HepG2 (cell line): ENCODE measurements around the gene MRPL28. TPM values are rescaled to one million over a fixed set of nuclear protein-coding genes. Genes with fewer than 3 reads are reported as not detected.

ENCODE experiments used
- AKAP8 ChIP-seq: sonication (generic); formaldehyde crosslinking; IDR thresholded peaks from 2 replicates; pipeline ENCODE4 v1.5.1; 2020; ENCODE audit warnings: mild to moderate bottlenecking, missing genetic modification reagents
- CBFB ChIP-seq: sonication (generic); formaldehyde crosslinking; IDR thresholded peaks from 2 replicates; pipeline ENCODE4 v1.4.0; 2020; ENCODE audit warnings: missing genetic modification reagents
- CCDC6 ChIP-seq: sonication (generic); formaldehyde crosslinking; IDR thresholded peaks from 2 replicates; pipeline ENCODE4 v1.8.1; 2022; ENCODE audit warnings: mild to moderate bottlenecking, missing genetic modification reagents, moderate library complexity
- CEBPG ChIP-seq: IDR thresholded peaks from 2 replicates; pipeline ENCODE4 v1.6.1; 2016
- HIVEP1 ChIP-seq: sonication (generic); formaldehyde crosslinking; IDR thresholded peaks from 2 replicates; pipeline ENCODE4 v1.4.0; 2020; ENCODE audit warnings: mild to moderate bottlenecking, missing genetic modification reagents
- KLF16 ChIP-seq, 2 experiments: sonication (generic) in 1 of 2; formaldehyde crosslinking in 1 of 2; IDR thresholded peaks; 2 replicates each; pipeline versions ENCODE4 v1.6.1 to v1.8.0; 2016 to 2023; ENCODE audit warnings: missing genetic modification reagents in 2 of 2, missing compliant biosample characterization in 1 of 2
- MYC ChIP-seq: sonication (generic); formaldehyde crosslinking; IDR thresholded peaks from 2 replicates; pipeline ENCODE4 v1.9.0; 2021; ENCODE audit warnings: missing genetic modification reagents, borderline replicate concordance
- SP1 ChIP-seq, 2 experiments: fragments of 450-650 bp in 1 of 2; sonication (generic) in 1 of 2; formaldehyde crosslinking in 1 of 2; IDR thresholded peaks; 2 replicates each; pipeline versions ENCODE4 v1.4.0 to v1.6.1; 2016 to 2020; ENCODE audit warnings: missing genetic modification reagents in 1 of 2
- THAP11 ChIP-seq: IDR thresholded peaks from 2 replicates; pipeline ENCODE4 v1.6.1; 2016; ENCODE audit warnings: missing biosample characterization, missing genetic modification reagents
- ZNF234 ChIP-seq: sonication (generic); formaldehyde crosslinking; conservative IDR thresholded peaks from 2 replicates; pipeline ENCODE4 v1.5.1; 2020; ENCODE audit warnings: mild to moderate bottlenecking, missing genetic modification reagents
- ZNF788 ChIP-seq: sonication (generic); formaldehyde crosslinking; IDR thresholded peaks from 2 replicates; pipeline ENCODE4 v1.5.0; 2020; ENCODE audit warnings: mild to moderate bottlenecking, missing genetic modification reagents, borderline replicate concordance
- ZNF878 ChIP-seq: sonication (generic); formaldehyde crosslinking; IDR thresholded peaks from 2 replicates; pipeline ENCODE4 v1.8.1; 2023; ENCODE audit warnings: mild to moderate bottlenecking, missing genetic modification reagents, moderate library complexity
- polyA plus RNA-seq, 8 experiments: library from polyadenylated mRNA; depleted of rRNA in 3 of 8; stranded (reverse) in 7 of 8; unstranded in 1 of 8; fragments of >200 nt; fragmentation: Illumina TruSeq in 4 of 8; extraction: Trizol in 4 of 8; gene quantifications; 2 replicates each; pipeline versions ENCODE4 v1.2.1 to v1.2.3, GENCODE V29; 2011 to 2016; ENCODE audit warnings: low read depth in 4 of 8, missing spikeins in 1 of 8, mixed read lengths in 1 of 8; ENCODE audit not compliant: insufficient read depth in 1 of 8
- total RNA-seq, 5 experiments: library from RNA; depleted of rRNA; stranded (reverse); fragments of >200 nt; fragmentation: Illumina TruSeq; extraction: Trizol; gene quantifications; 2 replicates each; pipeline ENCODE4 v1.2.3, GENCODE V29; 2016; ENCODE audit warnings: low read depth in 1 of 5
- TF ChIP-seq, protein P1 (sequence below): sonication (generic); formaldehyde crosslinking; IDR thresholded peaks from 2 replicates; pipeline ENCODE4 v1.4.0; 2020; ENCODE audit warnings: mild to moderate bottlenecking, missing genetic modification reagents, borderline replicate concordance
- TF ChIP-seq, protein P2 (sequence below), 2 experiments: sonication (generic) in 1 of 2; formaldehyde crosslinking in 1 of 2; IDR thresholded peaks; 2 replicates each; pipeline versions ENCODE4 v1.5.1 to v1.6.1; 2011 to 2020; ENCODE audit warnings: borderline replicate concordance in 1 of 2, low read depth in 1 of 2, low read length in 1 of 2, mild to moderate bottlenecking in 1 of 2, missing genetic modification reagents in 1 of 2, moderate library complexity in 1 of 2
- TF ChIP-seq, protein P3 (sequence below): sonication (generic); formaldehyde crosslinking; IDR thresholded peaks from 2 replicates; pipeline ENCODE4 v1.8.0; 2022; ENCODE audit warnings: mild to moderate bottlenecking, missing genetic modification reagents, moderate library complexity
- TF ChIP-seq, protein P4 (sequence below): sonication (generic); formaldehyde crosslinking; IDR thresholded peaks from 2 replicates; pipeline ENCODE4 v1.5.0; 2020; ENCODE audit warnings: missing genetic modification reagents, mild to moderate bottlenecking, borderline replicate concordance
- TF ChIP-seq, protein P5 (sequence below): sonication (generic); formaldehyde crosslinking; IDR thresholded peaks from 2 replicates; pipeline ENCODE4 v1.8.1; 2023; ENCODE audit warnings: mild to moderate bottlenecking, missing genetic modification reagents

The MRPL28 gene
- total and polyA plus RNA-seq, 2 of the 13 experiments (the other 11 are each of a cell fraction or from before 2014, with no cell fraction given), result 114 to 135 TPM

DNA sequence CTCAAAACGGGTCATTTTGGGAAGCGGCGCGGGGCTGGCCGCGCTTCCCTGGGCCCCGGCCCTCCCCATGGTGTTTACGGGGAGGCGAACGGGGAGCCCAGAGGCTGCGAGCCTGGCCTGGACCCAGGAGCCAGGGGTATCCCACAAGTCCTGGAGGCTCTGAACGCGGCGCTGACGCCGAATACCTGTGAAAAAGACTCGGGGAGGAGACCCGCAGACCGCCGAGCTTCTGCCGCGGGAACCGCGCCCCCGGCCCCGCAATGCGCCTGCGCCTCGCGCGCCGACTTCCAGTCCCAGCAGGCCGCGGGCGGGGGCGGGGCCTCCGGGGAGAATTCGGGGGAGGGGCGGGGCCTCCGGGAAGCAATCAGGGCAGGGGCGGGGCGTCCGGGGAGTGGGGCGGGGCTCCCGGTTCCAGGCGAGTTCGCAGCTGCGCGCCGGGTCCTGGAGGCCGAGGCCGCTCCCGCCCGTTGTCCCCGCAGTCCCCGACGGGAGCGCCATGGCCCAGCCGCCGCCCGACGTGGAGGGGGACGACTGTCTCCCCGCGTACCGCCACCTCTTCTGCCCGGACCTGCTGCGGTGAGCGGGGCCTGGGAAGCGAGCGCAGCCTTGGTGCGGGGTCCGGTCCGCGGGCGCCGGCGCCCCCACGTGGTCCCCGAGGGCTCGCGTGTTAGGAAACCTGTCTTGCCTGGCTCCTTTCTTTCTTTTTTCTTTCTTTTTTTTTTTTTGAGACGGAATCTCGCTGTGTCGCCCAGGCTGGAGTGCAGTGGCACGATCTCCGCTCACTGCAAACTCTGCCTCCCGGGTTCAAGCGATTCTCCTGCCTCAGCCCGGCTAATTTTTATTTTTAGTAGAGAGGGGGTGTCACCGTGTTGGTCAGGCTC is 31.4 kb upstream of the MRPL28 start, which contains the start of gene DECR2 (continued):
- TF ChIP-seq, protein P1, sequence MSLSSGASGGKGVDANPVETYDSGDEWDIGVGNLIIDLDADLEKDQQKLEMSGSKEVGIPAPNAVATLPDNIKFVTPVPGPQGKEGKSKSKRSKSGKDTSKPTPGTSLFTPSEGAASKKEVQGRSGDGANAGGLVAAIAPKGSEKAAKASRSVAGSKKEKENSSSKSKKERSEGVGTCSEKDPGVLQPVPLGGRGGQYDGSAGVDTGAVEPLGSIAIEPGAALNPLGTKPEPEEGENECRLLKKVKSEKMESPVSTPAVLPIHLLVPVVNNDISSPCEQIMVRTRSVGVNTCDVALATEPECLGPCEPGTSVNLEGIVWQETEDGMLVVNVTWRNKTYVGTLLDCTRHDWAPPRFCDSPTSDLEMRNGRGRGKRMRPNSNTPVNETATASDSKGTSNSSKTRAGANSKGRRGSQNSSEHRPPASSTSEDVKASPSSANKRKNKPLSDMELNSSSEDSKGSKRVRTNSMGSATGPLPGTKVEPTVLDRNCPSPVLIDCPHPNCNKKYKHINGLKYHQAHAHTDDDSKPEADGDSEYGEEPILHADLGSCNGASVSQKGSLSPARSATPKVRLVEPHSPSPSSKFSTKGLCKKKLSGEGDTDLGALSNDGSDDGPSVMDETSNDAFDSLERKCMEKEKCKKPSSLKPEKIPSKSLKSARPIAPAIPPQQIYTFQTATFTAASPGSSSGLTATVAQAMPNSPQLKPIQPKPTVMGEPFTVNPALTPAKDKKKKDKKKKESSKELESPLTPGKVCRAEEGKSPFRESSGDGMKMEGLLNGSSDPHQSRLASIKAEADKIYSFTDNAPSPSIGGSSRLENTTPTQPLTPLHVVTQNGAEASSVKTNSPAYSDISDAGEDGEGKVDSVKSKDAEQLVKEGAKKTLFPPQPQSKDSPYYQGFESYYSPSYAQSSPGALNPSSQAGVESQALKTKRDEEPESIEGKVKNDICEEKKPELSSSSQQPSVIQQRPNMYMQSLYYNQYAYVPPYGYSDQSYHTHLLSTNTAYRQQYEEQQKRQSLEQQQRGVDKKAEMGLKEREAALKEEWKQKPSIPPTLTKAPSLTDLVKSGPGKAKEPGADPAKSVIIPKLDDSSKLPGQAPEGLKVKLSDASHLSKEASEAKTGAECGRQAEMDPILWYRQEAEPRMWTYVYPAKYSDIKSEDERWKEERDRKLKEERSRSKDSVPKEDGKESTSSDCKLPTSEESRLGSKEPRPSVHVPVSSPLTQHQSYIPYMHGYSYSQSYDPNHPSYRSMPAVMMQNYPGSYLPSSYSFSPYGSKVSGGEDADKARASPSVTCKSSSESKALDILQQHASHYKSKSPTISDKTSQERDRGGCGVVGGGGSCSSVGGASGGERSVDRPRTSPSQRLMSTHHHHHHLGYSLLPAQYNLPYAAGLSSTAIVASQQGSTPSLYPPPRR (CRISPR knock-in tag), result no peak
- TF ChIP-seq CCDC6 (CRISPR knock-in tag), result peak; percentile 36; the same call in 1 of the 2 replicates
- peak; percentile 82; the same call in 1 of the 2 replicates for TF ChIP-seq CBFB (CRISPR knock-in tag)
- TF ChIP-seq THAP11 (CRISPR knock-in tag), result peak; percentile 67
- TF ChIP-seq SP1 (IDR thresholded peaks at IDR 0.05), result no peak
- peak; percentile 70 for TF ChIP-seq SP1 (CRISPR knock-in tag; IDR thresholded peaks at IDR 0.05)
- no peak for TF ChIP-seq ZNF234 (CRISPR knock-in tag)
- TF ChIP-seq MYC, result peak; percentile 87
- peak; percentile 53; the same call in 1 of the 2 replicates for TF ChIP-seq HIVEP1
- peak; percentile 80 for TF ChIP-seq AKAP8 (CRISPR knock-in tag)
- TF ChIP-seq ZNF788 (CRISPR knock-in tag), result no peak; the same call in 1 of the 2 replicates
- TF ChIP-seq, protein P2, sequence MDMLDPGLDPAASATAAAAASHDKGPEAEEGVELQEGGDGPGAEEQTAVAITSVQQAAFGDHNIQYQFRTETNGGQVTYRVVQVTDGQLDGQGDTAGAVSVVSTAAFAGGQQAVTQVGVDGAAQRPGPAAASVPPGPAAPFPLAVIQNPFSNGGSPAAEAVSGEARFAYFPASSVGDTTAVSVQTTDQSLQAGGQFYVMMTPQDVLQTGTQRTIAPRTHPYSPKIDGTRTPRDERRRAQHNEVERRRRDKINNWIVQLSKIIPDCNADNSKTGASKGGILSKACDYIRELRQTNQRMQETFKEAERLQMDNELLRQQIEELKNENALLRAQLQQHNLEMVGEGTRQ (IDR thresholded peaks at IDR 0.05; ENCODE audit: low read depth, low read length), result no peak
- TF ChIP-seq, protein P2 (CRISPR knock-in tag; IDR thresholded peaks at IDR 0.05; ENCODE audit: borderline replicate concordance), result peak; percentile 26; the same call in 1 of the 2 replicates
- no peak for TF ChIP-seq KLF16 (CRISPR knock-in tag; IDR thresholded peaks at IDR 0.05)
- TF ChIP-seq, protein P3, sequence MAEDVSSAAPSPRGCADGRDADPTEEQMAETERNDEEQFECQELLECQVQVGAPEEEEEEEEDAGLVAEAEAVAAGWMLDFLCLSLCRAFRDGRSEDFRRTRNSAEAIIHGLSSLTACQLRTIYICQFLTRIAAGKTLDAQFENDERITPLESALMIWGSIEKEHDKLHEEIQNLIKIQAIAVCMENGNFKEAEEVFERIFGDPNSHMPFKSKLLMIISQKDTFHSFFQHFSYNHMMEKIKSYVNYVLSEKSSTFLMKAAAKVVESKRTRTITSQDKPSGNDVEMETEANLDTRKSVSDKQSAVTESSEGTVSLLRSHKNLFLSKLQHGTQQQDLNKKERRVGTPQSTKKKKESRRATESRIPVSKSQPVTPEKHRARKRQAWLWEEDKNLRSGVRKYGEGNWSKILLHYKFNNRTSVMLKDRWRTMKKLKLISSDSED, result no peak
- TF ChIP-seq CEBPG (CRISPR knock-in tag), result peak; percentile 4; the same call in 1 of the 2 replicates
- TF ChIP-seq, protein P4, sequence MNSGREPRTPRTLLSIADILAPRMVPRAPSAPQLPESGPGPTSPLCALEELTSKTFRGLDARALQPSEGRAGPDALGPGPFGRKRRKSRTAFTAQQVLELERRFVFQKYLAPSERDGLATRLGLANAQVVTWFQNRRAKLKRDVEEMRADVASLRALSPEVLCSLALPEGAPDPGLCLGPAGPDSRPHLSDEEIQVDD (CRISPR knock-in tag), result no peak
- TF ChIP-seq, protein P5, sequence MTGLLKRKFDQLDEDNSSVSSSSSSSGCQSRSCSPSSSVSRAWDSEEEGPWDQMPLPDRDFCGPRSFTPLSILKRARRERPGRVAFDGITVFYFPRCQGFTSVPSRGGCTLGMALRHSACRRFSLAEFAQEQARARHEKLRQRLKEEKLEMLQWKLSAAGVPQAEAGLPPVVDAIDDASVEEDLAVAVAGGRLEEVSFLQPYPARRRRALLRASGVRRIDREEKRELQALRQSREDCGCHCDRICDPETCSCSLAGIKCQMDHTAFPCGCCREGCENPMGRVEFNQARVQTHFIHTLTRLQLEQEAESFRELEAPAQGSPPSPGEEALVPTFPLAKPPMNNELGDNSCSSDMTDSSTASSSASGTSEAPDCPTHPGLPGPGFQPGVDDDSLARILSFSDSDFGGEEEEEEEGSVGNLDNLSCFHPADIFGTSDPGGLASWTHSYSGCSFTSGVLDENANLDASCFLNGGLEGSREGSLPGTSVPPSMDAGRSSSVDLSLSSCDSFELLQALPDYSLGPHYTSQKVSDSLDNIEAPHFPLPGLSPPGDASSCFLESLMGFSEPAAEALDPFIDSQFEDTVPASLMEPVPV (CRISPR knock-in tag), result peak; percentile 29; the same call in 1 of the 2 replicates
- no peak for TF ChIP-seq ZNF878 (CRISPR knock-in tag)
